AG09319 (cell line): ENCODE results near the gene ISL2.

Source experiments
- DNase-seq: peaks from one replicate; pipeline ENCODE4 v3.0.0-alpha.2; 2010; ENCODE audit warnings: low read depth; ENCODE audit errors: extremely low read depth
- TF ChIP-seq, protein P1 (sequence below): IDR thresholded peaks from 2 replicates; pipeline ENCODE4 v1.5.1; 2011; ENCODE audit warnings: low read depth, mild to moderate bottlenecking, inconsistent platforms, low read length, moderate library complexity

Gene ISL2

DNA sequence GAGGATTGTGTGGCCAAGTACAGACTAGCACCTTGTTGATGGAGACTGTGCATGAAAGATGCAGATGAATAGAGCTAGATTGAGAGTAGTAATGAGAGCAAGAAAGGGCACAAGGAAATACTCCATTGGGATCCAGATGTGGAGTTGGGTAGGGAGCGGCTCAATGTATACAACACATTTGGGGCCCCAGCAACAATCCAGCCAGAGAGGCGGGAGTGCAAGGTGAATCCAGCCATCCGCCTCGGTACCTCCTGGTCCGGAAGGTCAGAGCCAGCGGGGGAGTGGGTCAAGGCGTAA is 9.0 kb downstream of the ISL2 start:
- no peak for DNase-seq
- TF ChIP-seq, protein P1, sequence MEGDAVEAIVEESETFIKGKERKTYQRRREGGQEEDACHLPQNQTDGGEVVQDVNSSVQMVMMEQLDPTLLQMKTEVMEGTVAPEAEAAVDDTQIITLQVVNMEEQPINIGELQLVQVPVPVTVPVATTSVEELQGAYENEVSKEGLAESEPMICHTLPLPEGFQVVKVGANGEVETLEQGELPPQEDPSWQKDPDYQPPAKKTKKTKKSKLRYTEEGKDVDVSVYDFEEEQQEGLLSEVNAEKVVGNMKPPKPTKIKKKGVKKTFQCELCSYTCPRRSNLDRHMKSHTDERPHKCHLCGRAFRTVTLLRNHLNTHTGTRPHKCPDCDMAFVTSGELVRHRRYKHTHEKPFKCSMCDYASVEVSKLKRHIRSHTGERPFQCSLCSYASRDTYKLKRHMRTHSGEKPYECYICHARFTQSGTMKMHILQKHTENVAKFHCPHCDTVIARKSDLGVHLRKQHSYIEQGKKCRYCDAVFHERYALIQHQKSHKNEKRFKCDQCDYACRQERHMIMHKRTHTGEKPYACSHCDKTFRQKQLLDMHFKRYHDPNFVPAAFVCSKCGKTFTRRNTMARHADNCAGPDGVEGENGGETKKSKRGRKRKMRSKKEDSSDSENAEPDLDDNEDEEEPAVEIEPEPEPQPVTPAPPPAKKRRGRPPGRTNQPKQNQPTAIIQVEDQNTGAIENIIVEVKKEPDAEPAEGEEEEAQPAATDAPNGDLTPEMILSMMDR, result no peak

DNA sequence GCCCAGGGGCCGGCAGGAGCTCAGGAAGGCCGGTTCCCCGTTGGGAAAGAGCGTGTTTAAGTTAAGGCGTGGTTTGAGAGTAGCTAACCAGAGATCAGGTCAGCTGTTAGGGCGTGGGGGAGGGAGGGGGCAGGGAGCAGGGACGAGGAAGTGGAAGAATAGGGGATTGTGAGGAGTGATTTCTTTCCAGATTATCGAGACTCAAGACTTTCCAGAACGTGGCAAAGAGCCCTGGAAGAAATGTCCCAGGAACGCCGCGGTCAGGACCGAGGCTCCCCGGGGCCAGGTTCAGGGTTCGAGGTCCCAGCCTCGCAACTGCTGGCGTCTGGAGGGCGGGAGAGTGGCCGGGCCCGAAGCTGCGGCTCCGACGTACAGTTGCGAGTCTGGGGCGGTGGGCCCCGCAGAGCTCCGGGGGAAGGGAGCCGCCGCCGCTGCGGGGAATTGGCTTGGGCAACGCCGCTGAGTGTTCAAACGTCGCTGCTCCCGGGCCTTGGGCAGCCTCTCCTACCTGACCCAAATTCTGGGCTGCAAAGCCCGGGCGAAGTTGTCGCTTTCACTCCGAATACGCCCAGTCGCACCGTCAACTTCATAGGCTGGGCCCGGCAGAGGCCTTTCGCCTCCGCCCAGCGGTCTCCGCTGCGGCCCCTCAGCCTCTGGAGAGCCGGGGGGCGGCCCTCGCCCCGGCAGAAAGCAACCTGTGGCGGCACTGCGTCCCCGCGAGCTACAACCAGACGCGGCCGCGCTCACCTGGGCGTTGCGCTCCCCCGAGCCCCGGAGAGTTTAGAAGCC is 9.5 kb downstream of the ISL2 start:
- DNase-seq, result no peak

DNA sequence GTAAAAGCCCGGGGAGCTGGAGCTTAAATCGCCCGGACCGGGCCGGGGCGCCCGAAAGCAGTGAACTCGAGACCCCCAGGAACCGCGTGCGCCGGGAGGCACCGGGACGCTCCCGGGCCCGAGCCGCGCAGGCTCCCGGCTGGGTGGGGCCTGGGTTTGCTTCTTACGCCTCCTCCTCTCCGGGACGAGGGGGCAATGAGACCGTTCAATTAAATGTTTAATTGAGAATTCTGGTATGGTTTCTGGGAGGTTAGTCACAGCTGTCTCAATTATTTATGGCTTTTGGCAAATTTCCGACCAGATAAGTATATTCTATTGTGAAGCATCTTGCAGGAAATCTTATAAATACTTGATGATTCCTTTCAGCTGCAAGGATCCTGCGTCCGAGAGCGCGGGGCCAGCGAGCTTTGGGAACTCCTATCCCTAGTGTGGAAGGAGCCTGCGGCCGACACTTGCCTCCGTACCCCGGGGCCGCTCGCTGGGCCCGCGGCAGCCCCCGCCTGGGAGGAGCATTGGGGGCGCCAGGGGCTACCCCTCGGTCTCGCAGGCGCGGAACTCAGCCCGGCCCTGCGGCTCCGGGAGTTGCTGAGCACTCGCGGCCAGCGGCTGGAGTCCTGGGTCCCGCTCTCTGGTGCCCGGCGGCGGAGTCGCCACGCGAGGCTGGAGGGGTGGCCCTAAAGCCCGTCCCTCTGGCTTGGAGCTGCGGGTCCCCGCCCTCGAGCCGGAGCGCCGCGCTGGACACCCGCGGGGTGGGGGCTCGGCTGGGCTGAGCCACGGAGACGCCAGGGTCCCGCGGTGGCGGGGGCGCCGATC is 10.3 kb downstream of the ISL2 start:
- TF ChIP-seq, protein P1, result no peak
- DNase-seq, result no peak

More for the DNA sequence above, 9.5 kb downstream of the ISL2 start:
- TF ChIP-seq, protein P1, result no peak

DNA sequence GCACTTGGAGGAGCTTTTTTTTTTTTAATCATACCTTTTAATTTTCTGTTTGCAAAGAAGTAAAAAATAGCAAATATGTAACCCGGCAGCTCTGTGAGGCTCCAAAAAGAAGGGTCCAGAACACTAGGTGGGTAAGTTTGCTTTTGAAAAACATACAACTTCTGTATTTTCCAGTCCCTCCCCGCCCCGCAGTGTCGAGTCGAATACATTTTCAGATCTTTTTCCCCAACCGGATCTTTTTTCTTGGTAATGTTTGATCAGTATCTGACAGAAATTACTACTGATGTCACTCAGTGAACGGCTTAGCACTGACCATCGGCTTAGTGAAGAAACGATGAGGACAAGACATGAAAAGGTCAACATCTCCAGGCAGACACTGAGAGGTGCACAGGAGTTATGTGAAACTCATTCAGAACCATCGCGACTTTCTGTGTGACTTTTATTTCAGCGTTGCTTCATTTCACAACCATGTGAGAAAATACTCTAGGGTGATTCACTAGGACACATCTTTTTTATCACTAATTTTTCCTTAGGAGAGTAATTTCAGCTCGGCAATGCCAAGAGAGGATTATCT is 11.0 kb downstream of the ISL2 start:
- TF ChIP-seq, protein P1, result no peak
- DNase-seq, result no peak

DNA sequence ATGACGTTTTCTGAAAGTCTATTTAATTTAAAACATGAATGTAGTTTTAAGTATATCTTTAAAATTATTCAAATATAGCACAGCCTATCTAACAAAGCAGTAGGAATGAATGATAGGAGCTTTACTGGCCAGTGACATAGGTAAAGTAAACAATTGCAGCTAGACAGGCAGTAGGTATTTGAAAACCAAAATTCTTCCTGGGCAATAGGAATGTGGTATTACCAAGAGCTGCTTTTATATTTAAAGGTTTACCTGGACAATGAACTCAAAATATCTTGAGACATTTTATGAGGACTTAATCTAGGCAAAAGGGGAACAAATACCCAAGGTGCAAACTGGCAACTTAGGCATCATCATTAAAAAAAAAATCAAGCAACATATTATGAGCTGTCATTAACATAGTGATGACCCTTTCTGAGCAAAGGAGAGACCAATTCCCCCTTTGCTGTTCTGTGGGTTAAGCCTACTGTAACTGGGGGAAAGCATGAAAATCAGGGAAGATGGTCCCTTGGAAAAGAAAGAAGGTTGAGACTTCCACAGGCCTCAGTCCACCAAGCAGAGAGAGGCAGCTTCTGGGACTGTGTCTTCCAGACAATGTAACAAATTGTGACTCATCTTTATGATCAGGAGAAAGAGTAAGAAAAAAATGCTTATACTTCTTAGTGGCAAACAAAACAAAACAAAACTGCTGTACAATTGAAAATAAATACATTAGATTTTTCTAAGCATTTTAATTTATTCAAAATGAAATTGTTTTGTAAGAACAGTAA is 12.9 kb downstream of the ISL2 start:
- TF ChIP-seq, protein P1, result no peak
- DNase-seq, result no peak

DNA sequence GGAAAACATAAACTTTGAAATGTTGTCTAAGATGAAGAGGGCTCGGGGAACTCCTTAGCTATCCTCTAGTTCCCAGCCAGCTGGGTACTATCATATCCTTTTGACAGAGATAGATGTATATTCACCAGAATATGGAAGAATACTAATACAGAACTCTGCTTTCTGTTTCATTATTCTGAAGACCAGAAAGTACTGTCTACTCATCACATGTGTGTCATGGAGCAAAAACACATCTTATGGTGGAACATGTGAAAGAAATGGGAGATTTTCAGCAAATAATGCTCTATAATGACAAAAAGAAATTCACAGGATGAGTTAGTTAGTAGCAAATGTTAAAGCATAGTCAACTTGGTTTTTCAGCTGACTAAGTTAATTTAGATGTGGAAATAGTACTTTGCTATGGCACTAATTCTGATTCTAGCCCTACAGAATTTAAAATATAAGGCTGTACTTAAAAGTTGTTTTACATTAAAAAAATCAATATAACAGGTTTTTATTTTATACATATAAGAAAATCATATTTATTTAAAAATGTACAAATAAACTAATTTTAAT is 16.5 kb downstream of the ISL2 start:
- TF ChIP-seq, protein P1, result no peak
- DNase-seq, result no peak
